ENCODE measurements around the gene PTPRM. TPM values are rescaled to one million over a fixed set of nuclear protein-coding genes. Genes with fewer than 3 reads are reported as not detected.

Gene PTPRM
- total RNA-seq, 4 donors from 2014 or later, result 170 to 198 (median 182) TPM

- H3K4me1 ChIP-seq, result peaks cover 12 to 27% of the 10 kb centered on the region in 2 donors
- no peaks in the 10 kb centered on the region for H3K9me3 ChIP-seq
- intact Hi-C loops (cut with DNase I), result no loop called here
- no peak overlapping the region for H3K4me3 ChIP-seq (replicated peaks in 1 of 3)
- TF ChIP-seq, protein P1, sequence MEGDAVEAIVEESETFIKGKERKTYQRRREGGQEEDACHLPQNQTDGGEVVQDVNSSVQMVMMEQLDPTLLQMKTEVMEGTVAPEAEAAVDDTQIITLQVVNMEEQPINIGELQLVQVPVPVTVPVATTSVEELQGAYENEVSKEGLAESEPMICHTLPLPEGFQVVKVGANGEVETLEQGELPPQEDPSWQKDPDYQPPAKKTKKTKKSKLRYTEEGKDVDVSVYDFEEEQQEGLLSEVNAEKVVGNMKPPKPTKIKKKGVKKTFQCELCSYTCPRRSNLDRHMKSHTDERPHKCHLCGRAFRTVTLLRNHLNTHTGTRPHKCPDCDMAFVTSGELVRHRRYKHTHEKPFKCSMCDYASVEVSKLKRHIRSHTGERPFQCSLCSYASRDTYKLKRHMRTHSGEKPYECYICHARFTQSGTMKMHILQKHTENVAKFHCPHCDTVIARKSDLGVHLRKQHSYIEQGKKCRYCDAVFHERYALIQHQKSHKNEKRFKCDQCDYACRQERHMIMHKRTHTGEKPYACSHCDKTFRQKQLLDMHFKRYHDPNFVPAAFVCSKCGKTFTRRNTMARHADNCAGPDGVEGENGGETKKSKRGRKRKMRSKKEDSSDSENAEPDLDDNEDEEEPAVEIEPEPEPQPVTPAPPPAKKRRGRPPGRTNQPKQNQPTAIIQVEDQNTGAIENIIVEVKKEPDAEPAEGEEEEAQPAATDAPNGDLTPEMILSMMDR (IDR thresholded peaks at IDR 0.05), result no peak
- no peak for TF ChIP-seq POLR2A (IDR thresholded peaks at IDR 0.05)
- peak overlapping the region; percentile 31 to 57 (median 57) for H3K27ac ChIP-seq
- H3K27me3 ChIP-seq, result no peaks in the 10 kb centered on the region
- no peaks in the 10 kb centered on the region for H3K36me3 ChIP-seq
- WGBS, 2 donors, result 53 to 58% methylated on average over 2 of the region's 2 CpGs
- DNase-seq, result no peak
These were observed 273.3 kb downstream of the PTPRM start for GRCh38 chr18:7840411-7840810.

GRCh38 chr18:7844017-7844416 lies 276.9 kb downstream of the PTPRM start:
- Histone ChIP-seq H3K27me3 (no peaks in the 10 kb centered on the region), H3K9me3 (no peaks in the 10 kb centered on the region), H3K27ac (no peak overlapping the region), H3K36me3 (no peaks in the 10 kb centered on the region), H3K4me3 (replicated peaks in 1 of 3) (no peak overlapping the region), H3K4me1 (peaks cover 8 to 25% of the 10 kb centered on the region in 2 donors)
- intact Hi-C loops (cut with DNase I), result no loop called here
- 100% methylated on average over 2 of the region's 2 CpGs for WGBS, 2 donors
- DNase-seq, result no peak
- no peak for TF ChIP-seq POLR2A (IDR thresholded peaks at IDR 0.05)
- TF ChIP-seq, protein P1 (IDR thresholded peaks at IDR 0.05), result no peak

GRCh38 chr18:7844418-7844817 lies 277.3 kb downstream of the PTPRM start:
- Histone ChIP-seq H3K4me1 (peaks cover 7 to 26% of the 10 kb centered on the region in 2 donors), H3K4me3 (replicated peaks in 1 of 3) (no peak overlapping the region), H3K9me3 (no peaks in the 10 kb centered on the region), H3K36me3 (no peaks in the 10 kb centered on the region), H3K27ac (no peak overlapping the region), H3K27me3 (no peaks in the 10 kb centered on the region)
- intact Hi-C loops (cut with DNase I), result no loop called here
- TF ChIP-seq, protein P1 (IDR thresholded peaks at IDR 0.05), result no peak
- TF ChIP-seq POLR2A (IDR thresholded peaks at IDR 0.05), result no peak
- 92 to 93% methylated on average over 2 of the region's 2 CpGs for WGBS, 2 donors
- no peak for DNase-seq

- H3K4me3 ChIP-seq (replicated peaks in 1 of 3), result no peak overlapping the region
- TF ChIP-seq POLR2A (IDR thresholded peaks at IDR 0.05), result no peak
- TF ChIP-seq, protein P1 (IDR thresholded peaks at IDR 0.05), result no peak
- peaks cover 0 to 13% of the 10 kb centered on the region in 2 donors for H3K4me1 ChIP-seq
- intact Hi-C loops (cut with DNase I), result no loop called here
- H3K36me3 ChIP-seq, result no peaks in the 10 kb centered on the region
- no peak overlapping the region for H3K27ac ChIP-seq
- H3K27me3 ChIP-seq, result no peaks in the 10 kb centered on the region
- no peak for DNase-seq
- 78 to 86% methylated on average over 4 of the region's 4 CpGs for WGBS, 2 donors
- H3K9me3 ChIP-seq, result no peaks in the 10 kb centered on the region
These were observed 279.2 kb downstream of the PTPRM start for GRCh38 chr18:7846335-7846734.

DNA sequence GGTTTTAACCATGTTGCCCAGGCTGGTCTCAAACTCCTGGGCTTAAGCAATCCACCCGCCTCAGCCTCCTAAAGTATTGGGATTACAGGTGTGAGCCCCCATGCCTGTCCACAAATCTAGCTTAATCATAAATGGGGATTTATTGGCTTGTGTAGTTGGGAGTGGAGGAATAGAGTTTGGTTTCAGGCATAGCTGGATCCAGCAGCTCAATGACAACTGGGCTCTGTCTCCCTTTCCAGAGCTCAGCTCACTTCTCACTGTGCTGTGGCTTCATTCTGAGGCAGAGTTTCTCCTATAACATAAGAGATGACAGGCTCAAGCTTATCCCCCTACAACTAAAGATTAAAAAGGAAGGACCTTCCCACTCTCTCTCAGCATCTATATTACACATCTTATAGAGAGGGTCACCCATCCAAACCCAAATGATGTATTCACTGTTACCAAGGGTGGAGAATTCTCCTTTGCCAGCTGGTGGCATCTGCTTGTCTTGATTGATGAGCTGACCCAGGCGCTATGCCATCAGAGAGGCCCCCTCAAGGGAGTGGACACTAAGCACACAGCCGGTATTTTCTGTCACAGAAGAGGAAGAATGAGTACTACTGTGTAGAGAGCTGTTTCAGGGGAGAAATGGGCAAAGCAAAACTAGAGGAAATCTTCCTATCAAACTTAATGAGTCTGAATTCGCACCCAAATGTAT lies 280.4 kb downstream of the PTPRM start:
- intact Hi-C loops (cut with DNase I), result no loop called here
- H3K27me3 ChIP-seq, result no peaks in the 10 kb centered on the region

More for the DNA sequence above, 280.4 kb downstream of the PTPRM start:
- TF ChIP-seq, protein P1 (IDR thresholded peaks at IDR 0.05), result no peak
- no peak for TF ChIP-seq POLR2A (IDR thresholded peaks at IDR 0.05)
- H3K36me3 ChIP-seq, result no peaks in the 10 kb centered on the region
- no peak for DNase-seq
- H3K4me1 ChIP-seq, result peaks cover under 1 to 12% of the 10 kb centered on the region in 2 donors
- H3K9me3 ChIP-seq, result no peaks in the 10 kb centered on the region
- 86 to 89% methylated on average over 4 of the region's 4 CpGs for WGBS, 2 donors
- H3K27ac ChIP-seq, result no peak overlapping the region
- H3K4me3 ChIP-seq (replicated peaks in 1 of 3), result no peak overlapping the region
